MCF 10A (cell line): ENCODE measurements around the gene LRP3. TPM values are rescaled to one million over a fixed set of nuclear protein-coding genes. Genes with fewer than 3 reads are reported as not detected.
"Not testable (repeated sequence)": the region's sequence is repeated elsewhere in the genome, so short reads cannot be mapped to it uniquely, and the experiment has no call there.

Source experiments
- BruUV-seq: library from RNA; stranded (reverse); fragments of 400-500 nt; replicated peaks from 2 replicates; lab custom pipeline; 2021; lab: Mats Ljungman, UMichigan
- CTCF ChIA-PET: fragments of 300-600 bp; sonication (Branson Sonifier 250); formaldehyde crosslinking; extraction: SDS; loops from one replicate; lab custom pipeline; 2021; ENCODE audit warnings: antibody characterized with exemption, inconsistent platforms; lab: Yijun Ruan, JAX
- POLR2A ChIA-PET: fragments of 300-600, 350-650 bp; sonication (Branson Sonifier 250); formaldehyde crosslinking; extraction: SDS; loops from one replicate; lab custom pipeline; 2020; ENCODE audit warnings: antibody characterized with exemption, inconsistent platforms; lab: Yijun Ruan, JAX
- DNase-seq: peaks from one replicate; pipeline ENCODE4 v3.0.0-alpha.2; 2018; ENCODE audit not compliant: unreplicated experiment
- H3K27ac Mint-ChIP-seq: one replicate; pipeline ENCODE4 v1.8.0; 2022; ENCODE audit warnings: mild to moderate bottlenecking, low read depth, mixed read lengths; ENCODE audit not compliant: unreplicated experiment
- H3K27me3 Mint-ChIP-seq: one replicate; pipeline ENCODE4 v1.8.0; 2022; ENCODE audit warnings: mixed read lengths; ENCODE audit not compliant: insufficient read depth, unreplicated experiment
- H3K36me3 Mint-ChIP-seq: one replicate; pipeline ENCODE4 v1.8.0; 2022; ENCODE audit warnings: mild to moderate bottlenecking, moderate library complexity, mixed read lengths; ENCODE audit not compliant: insufficient read depth, unreplicated experiment
- H3K4me1 Mint-ChIP-seq: one replicate; pipeline ENCODE4 v1.8.0; 2022; ENCODE audit warnings: mixed read lengths; ENCODE audit not compliant: insufficient read depth, unreplicated experiment
- H3K4me3 Mint-ChIP-seq: one replicate; pipeline ENCODE4 v1.8.0; 2022; ENCODE audit warnings: mild to moderate bottlenecking, moderate library complexity, mixed read lengths; ENCODE audit not compliant: unreplicated experiment
- H3K9me3 Mint-ChIP-seq: one replicate; pipeline ENCODE4 v1.8.0; 2022; ENCODE audit warnings: mixed read lengths; ENCODE audit not compliant: unreplicated experiment
- intact Hi-C: fragments of 100-400 bp; cut with micrococcal nuclease; formaldehyde crosslinking; loops from 2 replicates; pipeline ENCODE4 v1.14.1; 2022
- total RNA-seq: library from RNA; stranded (reverse); gene quantifications from 2 replicates; pipeline ENCODE4 v1.2.3, GENCODE V29; 2022
- TF ChIP-seq, protein P1 (sequence below): fragments of 200-600 bp; IDR thresholded peaks from one replicate; pipeline ENCODE4 v1.8.0; 2022; ENCODE audit warnings: antibody characterized with exemption, mild to moderate bottlenecking; ENCODE audit not compliant: unreplicated experiment

LRP3 gene
- total RNA-seq, 1 experiment from 2014 or later: 7.7 TPM

- TF ChIP-seq, protein P1, sequence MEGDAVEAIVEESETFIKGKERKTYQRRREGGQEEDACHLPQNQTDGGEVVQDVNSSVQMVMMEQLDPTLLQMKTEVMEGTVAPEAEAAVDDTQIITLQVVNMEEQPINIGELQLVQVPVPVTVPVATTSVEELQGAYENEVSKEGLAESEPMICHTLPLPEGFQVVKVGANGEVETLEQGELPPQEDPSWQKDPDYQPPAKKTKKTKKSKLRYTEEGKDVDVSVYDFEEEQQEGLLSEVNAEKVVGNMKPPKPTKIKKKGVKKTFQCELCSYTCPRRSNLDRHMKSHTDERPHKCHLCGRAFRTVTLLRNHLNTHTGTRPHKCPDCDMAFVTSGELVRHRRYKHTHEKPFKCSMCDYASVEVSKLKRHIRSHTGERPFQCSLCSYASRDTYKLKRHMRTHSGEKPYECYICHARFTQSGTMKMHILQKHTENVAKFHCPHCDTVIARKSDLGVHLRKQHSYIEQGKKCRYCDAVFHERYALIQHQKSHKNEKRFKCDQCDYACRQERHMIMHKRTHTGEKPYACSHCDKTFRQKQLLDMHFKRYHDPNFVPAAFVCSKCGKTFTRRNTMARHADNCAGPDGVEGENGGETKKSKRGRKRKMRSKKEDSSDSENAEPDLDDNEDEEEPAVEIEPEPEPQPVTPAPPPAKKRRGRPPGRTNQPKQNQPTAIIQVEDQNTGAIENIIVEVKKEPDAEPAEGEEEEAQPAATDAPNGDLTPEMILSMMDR: no peak
- no peak for DNase-seq
- ChIA-PET CTCF (interaction anchor here (0.6 to 4.4 kb wide), 2 partner anchors 17 to 725 kb away, joined by 3 to 19 read pairs; no protein-coding TSS in a partner anchor), POLR2A (interaction anchor here (1.3 to 1.4 kb wide), 2 partner anchors 11 to 15 kb away, joined by 4 to 5 read pairs; no protein-coding TSS in a partner anchor)
- intact Hi-C loops: no loop called here
- no peak overlapping the region for H3K4me3 Mint-ChIP-seq
- no peak overlapping the region for H3K27ac Mint-ChIP-seq
- no peaks in the 10 kb centered on the region for H3K27me3 Mint-ChIP-seq
- H3K4me1 Mint-ChIP-seq: no peaks in the 10 kb centered on the region
- no peaks in the 10 kb centered on the region for H3K9me3 Mint-ChIP-seq
- H3K36me3 Mint-ChIP-seq: no peaks in the 10 kb centered on the region
- BruUV-seq: no TSS peak
Measured at GRCh38 chr19:33161201-33161600, 32.9 kb upstream of the LRP3 start.

- CTCF ChIA-PET: interaction anchor here (0.7 to 1.2 kb wide), 2 partner anchors 11 to 15 kb away, joined by 3 to 4 read pairs; no protein-coding TSS in a partner anchor
- H3K36me3 Mint-ChIP-seq: no peaks in the 10 kb centered on the region
- no peaks in the 10 kb centered on the region for H3K27me3 Mint-ChIP-seq
- H3K4me1 Mint-ChIP-seq: no peaks in the 10 kb centered on the region
- H3K4me3 Mint-ChIP-seq: no peak overlapping the region
- no peak for DNase-seq
- no peak overlapping the region for H3K27ac Mint-ChIP-seq
- H3K9me3 Mint-ChIP-seq: peaks cover 9% of the 10 kb centered on the region
- TF ChIP-seq, protein P1: no peak
- POLR2A ChIA-PET: interaction anchor here (2.2 kb wide), 1 partner anchor 13 kb away, joined by 14 read pairs; no protein-coding TSS in a partner anchor
- intact Hi-C loops: no loop called here
- no TSS peak for BruUV-seq
Measured at GRCh38 chr19:33163481-33163880, 30.6 kb upstream of the LRP3 start.

DNA sequence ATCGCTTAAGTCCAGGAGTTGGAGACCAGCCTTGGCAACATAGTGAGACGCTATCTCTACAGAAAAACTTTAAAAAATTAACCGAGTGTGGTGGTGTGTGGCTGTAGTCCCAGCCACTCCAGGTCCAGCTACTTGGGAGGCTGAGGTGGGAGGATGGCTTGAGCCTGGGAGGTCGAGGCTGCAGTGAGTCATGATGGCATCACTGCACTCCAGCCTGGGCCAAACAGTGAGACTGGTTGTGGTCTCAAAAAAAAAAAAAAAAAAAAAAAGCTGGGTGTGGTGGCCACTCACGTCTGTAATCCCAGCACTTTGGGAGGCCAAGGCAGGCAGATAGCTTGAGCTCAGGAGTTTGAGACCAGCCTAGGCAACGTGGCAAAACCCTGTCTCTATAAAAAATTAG is 28.1 kb upstream of the LRP3 start:
- POLR2A ChIA-PET: interaction anchor here (1.0 kb wide), 1 partner anchor 10 kb away, joined by 3 read pairs; no protein-coding TSS in a partner anchor
- H3K27me3 Mint-ChIP-seq, H3K36me3 Mint-ChIP-seq, BruUV-seq, H3K4me1 Mint-ChIP-seq, H3K27ac Mint-ChIP-seq, DNase-seq, intact Hi-C loops, H3K9me3 Mint-ChIP-seq, H3K4me3 Mint-ChIP-seq: not testable (repeated sequence)
- CTCF ChIA-PET: interaction anchor here (0.5 to 2.7 kb wide), 4 partner anchors 11 to 21 kb away, joined by 3 to 14 read pairs (median 6); no protein-coding TSS in a partner anchor

GRCh38 chr19:33167438-33167837 is 26.7 kb upstream of the LRP3 start:
- Mint-ChIP-seq H3K9me3 (peaks cover 9% of the 10 kb centered on the region), H3K27me3 (no peaks in the 10 kb centered on the region), H3K36me3 (no peaks in the 10 kb centered on the region), H3K4me3 (no peak overlapping the region), H3K27ac (no peak overlapping the region), H3K4me1 (peaks cover 6% of the 10 kb centered on the region)
- ChIA-PET CTCF (interaction anchor here (0.6 to 2.2 kb wide), 2 partner anchors 23 to 31 kb away, joined by 3 to 6 read pairs; no protein-coding TSS in a partner anchor), POLR2A (interaction anchor here (0.9 kb wide), 1 partner anchor 9 kb away, joined by 3 read pairs; no protein-coding TSS in a partner anchor)
- no TSS peak for BruUV-seq
- no peak for DNase-seq
- intact Hi-C loops: no loop called here
- TF ChIP-seq, protein P1: no peak
